HepG2 (cell line): ENCODE results near the gene BATF. TPM values are rescaled to one million over a fixed set of nuclear protein-coding genes. Genes with fewer than 3 reads are reported as not detected.

ENCODE experiments used
- ARID5B ChIP-seq: IDR thresholded peaks from 2 replicates; pipeline ENCODE4 v1.4.0; 2020; ENCODE audit warnings: mild to moderate bottlenecking, missing genetic modification reagents
- ISX ChIP-seq: sonication (generic); formaldehyde crosslinking; conservative IDR thresholded peaks from 2 replicates; pipeline ENCODE4 v1.5.0; 2020; ENCODE audit warnings: missing genetic modification reagents
- NR0B2 ChIP-seq: sonication (generic); formaldehyde crosslinking; IDR thresholded peaks from 2 replicates; pipeline ENCODE4 v1.4.0; 2020; ENCODE audit warnings: mild to moderate bottlenecking, missing genetic modification reagents
- RELA ChIP-seq: sonication (generic); formaldehyde crosslinking; IDR thresholded peaks from 2 replicates; pipeline ENCODE4 v1.4.0; 2020; ENCODE audit warnings: missing genetic modification reagents
- SALL2 ChIP-seq: sonication (generic); formaldehyde crosslinking; IDR thresholded peaks from 2 replicates; pipeline ENCODE4 v1.8.1; 2023; ENCODE audit warnings: mild to moderate bottlenecking, missing genetic modification reagents, inconsistent platforms
- TARDBP ChIP-seq: sonication (generic); formaldehyde crosslinking; IDR thresholded peaks from 2 replicates; pipeline ENCODE4 v1.8.0; 2022; ENCODE audit warnings: mild to moderate bottlenecking, missing genetic modification reagents
- TGIF2 ChIP-seq: IDR thresholded peaks from 2 replicates; pipeline ENCODE4 v1.6.1; 2016; ENCODE audit warnings: control low read depth, missing compliant biosample characterization
- ZNF101 ChIP-seq: sonication (generic); formaldehyde crosslinking; IDR thresholded peaks from 2 replicates; pipeline ENCODE4 v1.4.0; 2020; ENCODE audit warnings: mild to moderate bottlenecking, low read depth, missing genetic modification reagents, borderline replicate concordance
- ZNF570 ChIP-seq: sonication (generic); formaldehyde crosslinking; IDR thresholded peaks from 2 replicates; pipeline ENCODE4 v1.4.0; 2020; ENCODE audit warnings: mild to moderate bottlenecking, missing genetic modification reagents, borderline replicate concordance
- ZNF577 ChIP-seq: sonication (generic); formaldehyde crosslinking; IDR thresholded peaks from 2 replicates; pipeline ENCODE4 v1.4.0; 2020; ENCODE audit warnings: mild to moderate bottlenecking, low read depth, missing genetic modification reagents, borderline replicate concordance
- polyA plus RNA-seq, 8 experiments: library from polyadenylated mRNA; depleted of rRNA in 3 of 8; stranded (reverse) in 7 of 8; unstranded in 1 of 8; fragments of >200 nt; fragmentation: Illumina TruSeq in 4 of 8; extraction: Trizol in 4 of 8; gene quantifications; 2 replicates each; pipeline versions ENCODE4 v1.2.1 to v1.2.3, GENCODE V29; 2011 to 2016; ENCODE audit warnings: low read depth in 4 of 8, missing spikeins in 1 of 8, mixed read lengths in 1 of 8; ENCODE audit not compliant: insufficient read depth in 1 of 8
- total RNA-seq, 5 experiments: library from RNA; depleted of rRNA; stranded (reverse); fragments of >200 nt; fragmentation: Illumina TruSeq; extraction: Trizol; gene quantifications; 2 replicates each; pipeline ENCODE4 v1.2.3, GENCODE V29; 2016; ENCODE audit warnings: low read depth in 1 of 5
- TF ChIP-seq, protein P1 (sequence below): sonication (generic); formaldehyde crosslinking; IDR thresholded peaks from 2 replicates; pipeline ENCODE4 v1.9.0; 2022; ENCODE audit warnings: missing genetic modification reagents, mild to moderate bottlenecking, borderline replicate concordance
- TF ChIP-seq, protein P2 (sequence below): sonication (generic); formaldehyde crosslinking; IDR thresholded peaks from 2 replicates; pipeline ENCODE4 v1.5.0; 2020; ENCODE audit warnings: mild to moderate bottlenecking, missing genetic modification reagents

BATF gene
- total and polyA plus RNA-seq, 2 of the 13 experiments (the other 11 are each of a cell fraction or from before 2014, with no cell fraction given) = 0.22 to 0.37 TPM

GRCh38 chr14:75561013-75561432, 38.8 kb downstream of the BATF start (continued):
- TF ChIP-seq ARID5B (CRISPR knock-in tag) (no peak), TGIF2 (CRISPR knock-in tag) (no peak), ZNF570 (CRISPR knock-in tag) (no peak), RELA (peak; percentile 89; the same call in 1 of the 2 replicates), ISX (CRISPR knock-in tag) (no peak), NR0B2 (CRISPR knock-in tag) (no peak), SALL2 (CRISPR knock-in tag) (no peak), ZNF577 (CRISPR knock-in tag) (no peak), TARDBP (CRISPR knock-in tag) (no peak), ZNF101 (CRISPR knock-in tag) (no peak)
- TF ChIP-seq, protein P1, sequence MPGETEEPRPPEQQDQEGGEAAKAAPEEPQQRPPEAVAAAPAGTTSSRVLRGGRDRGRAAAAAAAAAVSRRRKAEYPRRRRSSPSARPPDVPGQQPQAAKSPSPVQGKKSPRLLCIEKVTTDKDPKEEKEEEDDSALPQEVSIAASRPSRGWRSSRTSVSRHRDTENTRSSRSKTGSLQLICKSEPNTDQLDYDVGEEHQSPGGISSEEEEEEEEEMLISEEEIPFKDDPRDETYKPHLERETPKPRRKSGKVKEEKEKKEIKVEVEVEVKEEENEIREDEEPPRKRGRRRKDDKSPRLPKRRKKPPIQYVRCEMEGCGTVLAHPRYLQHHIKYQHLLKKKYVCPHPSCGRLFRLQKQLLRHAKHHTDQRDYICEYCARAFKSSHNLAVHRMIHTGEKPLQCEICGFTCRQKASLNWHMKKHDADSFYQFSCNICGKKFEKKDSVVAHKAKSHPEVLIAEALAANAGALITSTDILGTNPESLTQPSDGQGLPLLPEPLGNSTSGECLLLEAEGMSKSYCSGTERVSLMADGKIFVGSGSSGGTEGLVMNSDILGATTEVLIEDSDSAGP = no peak; the same call in 1 of the 2 replicates
- TF ChIP-seq, protein P2, sequence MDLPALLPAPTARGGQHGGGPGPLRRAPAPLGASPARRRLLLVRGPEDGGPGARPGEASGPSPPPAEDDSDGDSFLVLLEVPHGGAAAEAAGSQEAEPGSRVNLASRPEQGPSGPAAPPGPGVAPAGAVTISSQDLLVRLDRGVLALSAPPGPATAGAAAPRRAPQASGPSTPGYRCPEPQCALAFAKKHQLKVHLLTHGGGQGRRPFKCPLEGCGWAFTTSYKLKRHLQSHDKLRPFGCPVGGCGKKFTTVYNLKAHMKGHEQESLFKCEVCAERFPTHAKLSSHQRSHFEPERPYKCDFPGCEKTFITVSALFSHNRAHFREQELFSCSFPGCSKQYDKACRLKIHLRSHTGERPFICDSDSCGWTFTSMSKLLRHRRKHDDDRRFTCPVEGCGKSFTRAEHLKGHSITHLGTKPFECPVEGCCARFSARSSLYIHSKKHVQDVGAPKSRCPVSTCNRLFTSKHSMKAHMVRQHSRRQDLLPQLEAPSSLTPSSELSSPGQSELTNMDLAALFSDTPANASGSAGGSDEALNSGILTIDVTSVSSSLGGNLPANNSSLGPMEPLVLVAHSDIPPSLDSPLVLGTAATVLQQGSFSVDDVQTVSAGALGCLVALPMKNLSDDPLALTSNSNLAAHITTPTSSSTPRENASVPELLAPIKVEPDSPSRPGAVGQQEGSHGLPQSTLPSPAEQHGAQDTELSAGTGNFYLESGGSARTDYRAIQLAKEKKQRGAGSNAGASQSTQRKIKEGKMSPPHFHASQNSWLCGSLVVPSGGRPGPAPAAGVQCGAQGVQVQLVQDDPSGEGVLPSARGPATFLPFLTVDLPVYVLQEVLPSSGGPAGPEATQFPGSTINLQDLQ (CRISPR knock-in tag) = no peak
